22Rv1 (cell line): ENCODE measurements around the gene ANO8.
A peak's percentile ranks its signal among the peaks of the same experiment; 100 is the strongest.

Experiments
- H3K27ac ChIP-seq: fragments of 450-650 bp; 2 replicates; pipeline ENCODE4 v1.5.1; 2017
- CTCF ChIP-seq: fragments of 450-650 bp; IDR thresholded peaks from 2 replicates; pipeline ENCODE4 v1.5.1; 2017; ENCODE audit warnings: mild to moderate bottlenecking
- ZFX ChIP-seq: fragments of 450-650 bp; IDR thresholded peaks from 2 replicates; pipeline ENCODE4 v1.6.1; 2017; ENCODE audit warnings: antibody characterized with exemption, borderline replicate concordance

Gene ANO8

GRCh38 chr19:17352608-17353280 is 18.1 kb upstream of the ANO8 start:
- TF ChIP-seq ZFX = no peak
- H3K27ac ChIP-seq = no peak overlapping the region

- no peak overlapping the region for H3K27ac ChIP-seq
- TF ChIP-seq CTCF (no peak), ZFX (no peak)
These were observed 17.3 kb upstream of the ANO8 start for GRCh38 chr19:17351815-17352435.

- no peak for TF ChIP-seq ZFX
- no peak for TF ChIP-seq CTCF
- H3K27ac ChIP-seq = no peak overlapping the region
These were observed 14.0 kb upstream of the ANO8 start for GRCh38 chr19:17348700-17349099.

GRCh38 chr19:17347877-17348276 is 13.2 kb upstream of the ANO8 start:
- no peak overlapping the region for H3K27ac ChIP-seq
- TF ChIP-seq CTCF (no peak), ZFX (no peak)

- H3K27ac ChIP-seq = no peak overlapping the region
- TF ChIP-seq ZFX (no peak), CTCF (no peak)
These were observed 12.7 kb upstream of the ANO8 start for GRCh38 chr19:17347361-17347760.

- TF ChIP-seq ZFX (no peak), CTCF (peak; percentile 94)
- H3K27ac ChIP-seq = no peak overlapping the region
These were observed 11.5 kb upstream of the ANO8 start for GRCh38 chr19:17346109-17346671.

GRCh38 chr19:17341845-17342244 is 7.2 kb upstream of the ANO8 start:
- H3K27ac ChIP-seq = peak overlapping the region; percentile 4; the same call in 1 of the 2 replicates
- TF ChIP-seq CTCF = no peak
- TF ChIP-seq ZFX = no peak
